NCI-H2171 treated with DMSO at 0.1 percent for 48 hours (cell line): ENCODE results near the gene CCK.

Experiments
- DNase-seq: peaks from one replicate; lab custom pipeline; 2025; lab: John Stamatoyannopoulos, UW

CCK gene

GRCh38 chr3:42267878-42268277, 1.9 kb upstream of the CCK start:
- DNase-seq, result no peak

DNA sequence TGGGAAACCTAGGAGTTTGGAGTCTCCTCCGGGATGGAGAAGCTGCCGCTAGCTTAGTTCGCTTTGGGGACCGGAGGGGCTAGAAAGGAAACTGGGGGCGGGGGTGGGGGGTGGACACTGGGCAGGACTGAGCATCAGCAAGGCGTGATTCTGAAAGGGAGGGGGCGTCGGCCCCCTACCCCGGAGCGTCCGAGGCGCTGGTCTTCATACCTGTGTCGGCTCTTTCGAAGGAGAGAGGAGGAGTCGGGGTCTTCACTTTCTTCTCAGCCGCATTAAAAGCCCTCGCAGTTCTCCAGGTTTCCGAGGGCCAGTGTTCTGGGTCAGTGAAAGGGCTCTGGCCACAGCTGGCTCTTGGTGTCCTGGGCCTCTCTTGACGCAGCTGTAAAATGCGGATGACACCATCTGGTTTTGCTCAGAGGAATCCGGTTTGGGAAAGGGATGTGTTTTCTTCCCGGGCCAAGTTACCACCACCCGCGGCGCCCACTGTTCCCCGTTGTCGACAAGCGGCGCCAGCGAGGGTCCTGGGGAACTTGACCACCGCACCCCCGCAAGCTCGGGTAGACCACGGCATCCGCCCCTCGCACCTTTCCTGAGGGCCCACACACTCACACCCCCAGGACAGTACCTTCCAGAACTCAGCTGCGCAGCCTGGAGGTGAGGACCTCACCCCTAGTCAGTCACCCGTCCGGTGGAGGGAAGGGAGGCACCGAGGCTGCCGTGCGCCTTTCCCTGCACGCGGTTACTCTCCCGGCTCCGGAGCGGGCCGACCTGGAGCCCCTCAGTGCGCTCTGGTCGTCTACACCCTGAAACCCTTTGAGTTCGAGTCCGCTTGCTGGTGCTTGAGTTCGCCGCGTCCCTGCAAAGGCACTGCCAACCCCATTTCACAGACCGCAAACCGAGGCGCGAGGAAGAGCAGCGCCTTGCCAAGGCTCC, 660 bp downstream of the CCK start:
- no peak for DNase-seq

DNA sequence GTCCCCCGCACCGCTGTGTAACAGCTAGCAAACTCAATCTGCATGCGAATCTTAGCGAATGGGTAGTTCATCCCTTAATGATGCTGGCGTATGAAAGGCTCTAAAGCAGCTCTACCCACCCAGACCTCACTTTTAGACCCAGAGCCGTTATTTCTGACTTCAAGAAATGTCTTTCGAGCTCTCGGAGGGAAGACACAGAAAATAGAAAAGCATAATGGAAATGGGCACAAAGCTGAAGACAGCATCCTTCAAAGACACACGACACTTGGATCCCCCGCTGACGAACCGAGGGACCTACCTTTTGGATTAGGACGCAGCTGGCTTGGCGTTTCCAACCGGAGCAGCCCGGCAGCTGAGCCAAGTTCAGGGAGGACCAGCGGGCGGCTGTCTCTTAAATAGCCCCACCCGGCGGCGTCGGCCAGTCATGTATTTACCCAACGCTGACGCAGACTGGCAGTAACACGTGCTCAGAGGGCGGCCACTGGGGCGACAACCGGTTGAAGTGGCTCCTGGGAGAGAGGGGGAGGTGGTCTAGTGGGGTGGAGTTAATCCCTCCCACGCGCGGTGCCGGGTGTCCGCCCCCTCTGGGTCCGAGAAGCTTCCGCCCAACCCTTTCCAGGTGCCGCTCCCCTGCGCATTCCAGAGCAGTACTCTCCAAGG, 1.5 kb downstream of the CCK start:
- no peak for DNase-seq

DNA sequence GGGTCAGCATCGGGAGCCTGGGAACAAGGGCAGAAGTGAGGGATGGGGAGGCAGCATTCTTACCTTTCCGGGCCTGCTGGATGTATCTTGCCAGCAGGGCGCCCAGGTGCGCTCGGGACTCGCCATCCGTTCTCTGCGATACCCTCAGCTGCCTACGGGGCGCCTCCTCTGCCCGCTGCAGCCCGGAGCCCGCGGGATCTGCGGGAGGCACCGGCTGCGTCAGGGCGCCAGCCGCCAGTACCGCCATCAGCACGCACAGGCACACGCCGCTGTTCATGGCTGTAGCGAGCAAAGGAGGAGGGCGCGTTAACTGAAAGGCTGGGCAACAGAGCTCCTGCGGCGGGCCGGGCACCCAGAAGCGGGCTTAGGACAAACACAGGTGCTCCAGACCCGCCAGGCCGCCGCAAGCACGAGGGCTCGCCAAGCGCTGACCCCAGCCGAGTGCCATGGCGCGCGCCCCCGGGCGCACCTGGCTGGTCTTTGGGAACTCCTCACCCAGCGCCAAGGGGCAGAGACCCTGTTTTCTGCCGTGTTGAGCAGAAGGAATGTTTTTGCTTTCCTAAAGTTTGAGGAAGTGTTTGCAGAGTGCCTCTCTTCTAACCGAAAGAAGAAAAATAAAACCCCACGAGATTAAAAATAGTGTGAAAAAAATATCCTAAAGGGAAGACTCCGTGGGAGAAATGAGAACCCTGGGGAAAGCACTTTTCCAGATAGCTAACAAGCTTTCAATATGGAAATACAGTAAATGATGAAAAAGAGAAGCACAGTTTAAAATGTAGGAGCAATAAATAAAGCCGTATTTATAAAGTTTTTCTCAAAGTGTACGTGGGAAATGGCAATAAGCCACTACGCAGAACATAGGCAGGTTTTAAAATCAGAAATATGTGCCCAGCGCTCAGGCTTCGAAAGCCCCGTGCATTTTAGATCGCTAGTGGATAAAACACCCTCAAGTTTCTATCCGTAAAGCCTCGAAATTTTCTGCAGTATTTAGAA, 2.3 kb downstream of the CCK start:
- no peak for DNase-seq

DNA sequence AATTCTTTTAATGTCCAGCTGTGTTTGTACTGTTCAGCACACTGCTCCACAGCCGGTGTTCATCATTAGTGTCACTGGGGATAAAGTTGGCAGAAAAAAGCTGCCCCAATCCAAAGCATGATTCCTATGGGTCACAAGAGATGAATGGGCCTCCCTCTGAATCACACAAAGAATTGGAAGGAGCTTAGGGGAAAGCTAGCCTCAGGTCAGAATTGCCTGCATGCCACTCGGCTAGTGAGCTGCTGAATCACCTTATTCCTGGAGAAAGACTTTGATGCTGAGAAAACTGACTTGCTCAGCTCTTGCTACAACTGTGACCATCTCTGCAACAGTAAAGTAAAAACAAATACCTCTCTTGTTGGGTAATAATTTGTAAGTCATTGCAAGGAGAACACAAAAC, 3.5 kb downstream of the CCK start:
- no peak for DNase-seq

GRCh38 chr3:42257007-42257406, 9.0 kb downstream of the CCK start:
- DNase-seq, result peak; percentile 3

DNA sequence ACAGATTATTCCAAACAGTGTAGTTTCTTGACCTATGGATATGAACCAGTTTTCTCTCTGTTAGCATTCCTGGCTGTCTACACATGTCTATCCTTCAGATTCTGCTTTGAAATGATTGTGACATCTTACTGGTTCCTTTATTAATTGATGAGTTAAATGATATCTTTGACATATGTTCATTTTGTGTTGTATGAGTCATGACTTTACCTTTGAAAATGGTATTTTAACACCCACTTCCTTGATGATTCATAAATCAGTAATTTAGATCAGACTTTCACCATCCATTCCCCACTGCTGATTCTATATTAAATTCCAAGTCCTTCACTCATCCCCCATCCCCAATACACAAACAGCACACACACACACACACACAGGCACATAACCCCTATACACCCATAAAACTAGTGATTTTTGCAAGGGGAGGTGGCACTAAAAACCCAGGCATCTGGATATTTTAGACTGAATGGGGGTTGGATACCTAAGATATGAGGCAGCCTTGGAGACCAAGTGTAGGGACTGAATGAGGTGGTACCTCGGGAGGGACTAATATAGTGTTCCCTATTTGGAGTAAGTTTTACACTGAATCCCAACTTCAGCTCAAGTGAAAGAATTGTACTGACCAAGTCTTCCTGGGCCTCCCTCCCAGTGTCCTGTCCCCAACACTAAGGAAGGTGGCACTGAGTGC, 9.7 kb downstream of the CCK start:
- no peak for DNase-seq

DNA sequence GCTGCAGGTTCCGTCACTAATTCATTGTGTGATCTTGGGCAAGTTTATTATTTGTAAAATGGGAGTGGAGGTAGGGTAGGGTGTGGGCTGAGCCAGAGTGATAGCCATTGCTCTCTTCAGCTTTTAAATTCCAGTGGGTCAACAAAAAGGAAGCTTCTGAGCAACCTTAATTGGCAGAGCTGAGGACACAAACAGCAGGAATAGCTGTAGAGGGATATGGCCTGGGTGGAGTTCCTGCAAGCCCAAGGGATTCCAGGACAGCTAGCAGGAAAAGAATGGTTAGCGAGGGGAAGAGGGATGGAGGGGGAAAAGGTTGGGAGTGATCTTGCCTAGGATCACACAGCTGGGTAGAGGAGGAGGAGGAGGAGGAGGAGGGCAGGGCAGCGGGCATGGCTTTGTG, 11.4 kb downstream of the CCK start:
- no peak for DNase-seq

DNA sequence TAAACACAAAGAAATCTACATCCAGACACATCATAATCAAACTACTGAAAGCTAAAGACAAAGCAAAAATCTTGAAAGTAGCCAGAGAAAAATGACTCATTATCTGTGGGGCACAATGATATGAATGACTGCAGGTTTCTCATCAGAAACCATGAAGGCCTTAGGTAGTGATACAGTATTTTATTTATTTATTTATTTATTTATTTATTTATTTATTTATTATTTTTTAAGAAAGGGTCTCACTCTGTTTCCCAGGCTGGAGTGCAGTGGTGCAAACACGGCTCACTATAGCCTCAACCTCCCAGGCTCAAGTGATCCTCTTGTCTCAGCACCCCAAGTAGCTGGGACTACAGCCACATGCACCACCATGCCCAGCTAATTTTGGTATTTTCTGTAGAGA, 15.2 kb downstream of the CCK start:
- DNase-seq, result no peak

- DNase-seq, result peak; percentile 55
Measured at GRCh38 chr3:42247576-42248027, 18.4 kb downstream of the CCK start.

GRCh38 chr3:42246091-42246490, 19.9 kb downstream of the CCK start:
- no peak for DNase-seq

- DNase-seq, result no peak
Measured at GRCh38 chr3:42236611-42237010, 29.4 kb downstream of the CCK start.

- DNase-seq, result no peak
Measured at GRCh38 chr3:42235532-42235931, 30.5 kb downstream of the CCK start.

DNA sequence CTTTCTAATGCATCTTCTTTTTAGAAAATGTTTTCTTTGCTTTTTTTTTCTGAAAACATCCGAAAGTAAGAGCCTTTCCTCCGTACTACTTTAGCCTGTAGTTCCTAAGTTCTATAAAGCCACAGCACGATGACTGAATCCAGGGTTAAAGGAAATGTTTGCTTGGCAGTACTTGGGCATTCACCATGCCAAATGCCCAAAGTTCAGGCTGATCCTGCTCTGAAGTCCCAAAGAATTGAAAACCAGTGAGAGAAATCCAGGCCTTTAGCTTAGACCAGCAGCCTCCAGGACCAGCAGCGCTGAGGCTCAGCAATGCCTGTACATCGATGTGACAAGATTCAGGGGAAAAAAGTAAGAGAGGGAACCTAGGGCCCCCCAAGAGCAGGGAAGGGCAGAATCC, 35.1 kb downstream of the CCK start:
- no peak for DNase-seq

- DNase-seq, result peak; percentile 54
Measured at GRCh38 chr3:42229942-42230688, 35.9 kb downstream of the CCK start.

DNA sequence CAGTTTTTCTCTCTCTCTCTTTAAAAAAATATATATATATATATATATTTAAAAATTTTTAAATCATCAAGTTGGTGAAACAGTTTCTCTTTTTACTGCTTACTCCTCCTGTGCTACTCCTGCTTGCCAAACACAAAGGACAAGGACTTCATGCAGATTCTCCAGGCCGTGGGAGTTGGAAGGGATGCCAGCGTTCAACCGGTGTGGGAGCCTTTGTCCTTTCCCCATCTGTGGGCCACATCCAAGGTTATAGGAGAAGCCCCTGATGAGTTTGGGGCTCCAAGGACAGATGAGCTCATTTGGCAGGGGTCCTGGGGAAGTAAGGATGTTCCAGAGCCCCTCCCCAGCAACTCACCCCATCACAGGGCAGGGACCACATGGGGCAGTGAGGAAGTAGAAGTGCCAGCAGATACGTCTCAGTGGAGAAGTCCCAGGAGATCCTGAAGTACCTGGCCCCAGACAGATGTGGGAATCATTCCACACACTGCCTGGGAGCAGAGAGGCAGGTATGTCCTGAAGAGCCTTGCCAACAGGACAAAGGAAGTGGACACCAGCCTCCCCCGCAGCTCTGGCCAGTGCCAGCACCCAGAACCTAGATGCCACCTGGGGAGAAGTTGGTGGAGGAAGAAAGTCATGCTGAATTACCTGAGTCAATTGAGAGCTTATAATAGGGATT, 36.6 kb downstream of the CCK start:
- no peak for DNase-seq

- DNase-seq, result peak; percentile 45
Measured at GRCh38 chr3:42228796-42229195, 37.2 kb downstream of the CCK start.

- DNase-seq, result no peak
Measured at GRCh38 chr3:42226470-42227425, 39.2 kb downstream of the CCK start.
